Measurements from ENCODE around the gene TMEM178B. TPM values are rescaled to one million over a fixed set of nuclear protein-coding genes. Genes with fewer than 3 reads are reported as not detected.

Gene TMEM178B
- total RNA-seq, 1 experiment from 2014 or later = 0.11 TPM

- CTCF ChIA-PET = no interaction called here
- Histone ChIP-seq H3K4me3 (ENCODE audit: low read depth, low read length) (no peak overlapping the region), H3K9me3 (no peaks in the 10 kb centered on the region), H3K27me3 (replicated peaks; ENCODE audit: control insufficient read depth, insufficient read depth, low read length) (no peaks in the 10 kb centered on the region; the same call in 1 of the 2 replicates), H3K4me1 (no peaks in the 10 kb centered on the region), H3K36me3 (ENCODE audit: control insufficient read depth, insufficient read depth, low read length) (no peaks in the 10 kb centered on the region)
- Mint-ChIP-seq H3K9me3 (ENCODE audit: unreplicated experiment) (no peaks in the 10 kb centered on the region), H3K27me3 (ENCODE audit: insufficient read depth, unreplicated experiment) (peaks cover 33% of the 10 kb centered on the region), H3K27ac (ENCODE audit: unreplicated experiment) (no peak overlapping the region), H3K36me3 (ENCODE audit: insufficient read depth, unreplicated experiment) (no peaks in the 10 kb centered on the region), H3K4me3 (ENCODE audit: unreplicated experiment) (no peak overlapping the region), H3K4me1 (ENCODE audit: low read depth, unreplicated experiment) (no peaks in the 10 kb centered on the region)
- no peak for DNase-seq
- no peak for TF ChIP-seq CTCF (IDR thresholded peaks at IDR 0.05; ENCODE audit: insufficient read depth in 1 of 2, low read depth in 1 of 2, low read length in 1 of 2, severe bottlenecking in 1 of 2, unreplicated experiment in 1 of 2)
- intact Hi-C loops (cut with micrococcal nuclease; ENCODE audit: unreplicated experiment) = no loop called here
- BruUV-seq (replicated peaks) = no TSS peak
- POLR2A ChIA-PET = no interaction called here
Measured at GRCh38 chr7:141198194-141198958, 124.5 kb downstream of the TMEM178B start.

GRCh38 chr7:141200191-141201108 is 126.6 kb downstream of the TMEM178B start:
- intact Hi-C loops (cut with micrococcal nuclease; ENCODE audit: unreplicated experiment) = no loop called here
- Mint-ChIP-seq H3K4me1 (ENCODE audit: low read depth, unreplicated experiment) (no peaks in the 10 kb centered on the region), H3K4me3 (ENCODE audit: unreplicated experiment) (no peak overlapping the region), H3K36me3 (ENCODE audit: insufficient read depth, unreplicated experiment) (no peaks in the 10 kb centered on the region), H3K27ac (ENCODE audit: unreplicated experiment) (no peak overlapping the region), H3K27me3 (ENCODE audit: insufficient read depth, unreplicated experiment) (peaks cover 44% of the 10 kb centered on the region), H3K9me3 (ENCODE audit: unreplicated experiment) (no peaks in the 10 kb centered on the region)
- H3K36me3 ChIP-seq (ENCODE audit: control insufficient read depth, insufficient read depth, low read length) = no peaks in the 10 kb centered on the region
- no TSS peak for BruUV-seq (replicated peaks)
- no peaks in the 10 kb centered on the region for H3K9me3 ChIP-seq
- ChIA-PET CTCF (no interaction called here), POLR2A (no interaction called here)
- H3K4me1 ChIP-seq = no peaks in the 10 kb centered on the region
- TF ChIP-seq CTCF (IDR thresholded peaks at IDR 0.05; ENCODE audit: insufficient read depth in 1 of 2, low read depth in 1 of 2, low read length in 1 of 2, severe bottlenecking in 1 of 2, unreplicated experiment in 1 of 2) = no peak
- DNase-seq = no peak
- no peak overlapping the region for H3K4me3 ChIP-seq (ENCODE audit: low read depth, low read length)
- no peaks in the 10 kb centered on the region; the same call in 1 of the 2 replicates for H3K27me3 ChIP-seq (replicated peaks; ENCODE audit: control insufficient read depth, insufficient read depth, low read length)

DNA sequence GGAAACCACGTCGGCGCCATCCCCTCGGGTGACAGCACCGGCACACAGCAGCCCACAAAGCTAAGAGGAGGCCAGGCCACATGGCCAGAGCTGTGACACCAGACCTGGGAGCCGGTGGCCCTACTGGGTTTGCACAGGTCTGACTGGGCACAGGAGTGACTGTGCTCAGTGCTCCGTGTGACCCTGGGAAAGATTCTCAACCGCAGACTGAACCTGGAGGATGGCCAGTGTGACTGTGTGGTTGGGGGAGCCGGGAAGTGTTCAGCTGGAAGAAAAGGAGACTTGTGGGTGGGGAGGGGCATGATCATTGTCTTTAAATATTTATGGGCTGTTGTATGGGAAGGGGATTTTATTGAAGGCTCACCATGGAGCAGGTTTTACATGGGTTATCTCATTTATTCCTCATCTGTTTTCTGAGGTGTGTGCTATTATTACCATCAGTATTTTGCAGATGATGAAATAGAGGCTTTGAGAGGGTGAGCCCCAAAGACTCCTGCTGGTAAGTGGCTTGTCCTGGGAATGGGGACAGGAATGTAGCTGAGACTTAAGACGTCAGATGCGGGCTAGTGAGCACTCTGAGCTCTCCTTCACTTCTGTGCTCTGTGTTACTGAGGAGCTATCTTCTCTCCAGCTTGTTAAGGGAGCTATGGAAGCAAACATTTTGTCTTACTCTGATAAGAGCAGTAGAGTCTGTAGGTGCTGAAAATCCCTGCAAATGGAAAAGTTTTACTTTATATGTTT is 127.5 kb downstream of the TMEM178B start:
- intact Hi-C loops (cut with micrococcal nuclease; ENCODE audit: unreplicated experiment) = no loop called here
- no peak for DNase-seq
- H3K9me3 Mint-ChIP-seq (ENCODE audit: unreplicated experiment) = no peaks in the 10 kb centered on the region
- H3K36me3 ChIP-seq (ENCODE audit: control insufficient read depth, insufficient read depth, low read length) = no peaks in the 10 kb centered on the region
- BruUV-seq (replicated peaks) = no TSS peak
- no peaks in the 10 kb centered on the region for H3K4me1 Mint-ChIP-seq (ENCODE audit: low read depth, unreplicated experiment)
- no peak overlapping the region for H3K4me3 ChIP-seq (ENCODE audit: low read depth, low read length)
- no peak for TF ChIP-seq CTCF (IDR thresholded peaks at IDR 0.05; ENCODE audit: insufficient read depth in 1 of 2, low read depth in 1 of 2, low read length in 1 of 2, severe bottlenecking in 1 of 2, unreplicated experiment in 1 of 2)
- no peaks in the 10 kb centered on the region for H3K36me3 Mint-ChIP-seq (ENCODE audit: insufficient read depth, unreplicated experiment)
- H3K9me3 ChIP-seq = no peaks in the 10 kb centered on the region
- H3K4me1 ChIP-seq = no peaks in the 10 kb centered on the region
- peaks cover 48% of the 10 kb centered on the region for H3K27me3 Mint-ChIP-seq (ENCODE audit: insufficient read depth, unreplicated experiment)
- H3K4me3 Mint-ChIP-seq (ENCODE audit: unreplicated experiment) = no peak overlapping the region
- POLR2A ChIA-PET = no interaction called here
- H3K27me3 ChIP-seq (replicated peaks; ENCODE audit: control insufficient read depth, insufficient read depth, low read length) = no peaks in the 10 kb centered on the region; the same call in 1 of the 2 replicates
- CTCF ChIA-PET = no interaction called here
- H3K27ac Mint-ChIP-seq (ENCODE audit: unreplicated experiment) = no peak overlapping the region

Data from Caco-2 (cell line).